Activated CD8-positive, alpha-beta memory T cell treated with anti-CD3 and anti-CD28 coated beads for 4 hours (primary cell): ENCODE measurements around the gene CDH11.

Experiments
- DNase-seq, 2 donors: peaks; one replicate each; pipeline ENCODE4 v3.0.0-alpha.2; 2020; ENCODE audit warnings: low read depth in 2 of 2

CDH11 gene

DNA sequence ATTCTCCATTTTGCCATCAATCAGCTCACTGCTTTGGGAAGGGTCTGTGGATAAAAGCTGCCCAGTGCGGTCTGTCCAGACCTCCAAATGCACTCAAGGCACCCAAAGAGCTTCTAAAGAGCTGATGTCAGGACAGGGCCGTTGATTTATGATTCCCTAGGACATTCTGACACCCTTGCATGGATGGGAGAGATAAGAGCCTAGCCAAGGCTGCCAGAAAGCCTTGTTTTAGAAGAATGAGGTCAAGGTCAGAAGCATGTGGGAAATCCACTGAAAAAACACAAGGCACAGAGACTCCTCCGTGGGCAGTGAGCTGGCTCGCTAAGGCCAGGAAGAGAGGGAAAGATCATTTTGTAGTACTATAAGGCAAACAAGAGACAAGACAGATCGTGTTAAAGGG lies 214.0 kb downstream of the CDH11 start:
- DNase-seq, result no peak

DNA sequence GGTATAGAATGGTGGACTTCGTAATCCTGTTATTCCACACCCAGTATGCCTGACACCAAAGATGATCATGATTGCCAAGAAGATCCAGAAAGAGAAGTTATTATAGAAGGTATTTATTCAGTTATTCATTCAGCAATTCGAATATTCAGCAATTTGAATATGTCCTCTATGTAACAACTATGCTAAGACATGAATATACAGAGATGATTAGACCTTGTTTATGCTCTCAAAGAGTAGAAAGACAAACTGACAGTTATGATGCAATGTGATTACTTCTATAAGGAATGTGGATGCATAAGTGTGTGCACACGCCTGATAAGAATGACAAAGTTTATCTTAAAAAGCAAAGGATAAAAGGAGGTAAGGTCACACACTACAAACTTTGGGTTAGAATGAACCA lies 218.1 kb downstream of the CDH11 start:
- DNase-seq, result no peak

DNA sequence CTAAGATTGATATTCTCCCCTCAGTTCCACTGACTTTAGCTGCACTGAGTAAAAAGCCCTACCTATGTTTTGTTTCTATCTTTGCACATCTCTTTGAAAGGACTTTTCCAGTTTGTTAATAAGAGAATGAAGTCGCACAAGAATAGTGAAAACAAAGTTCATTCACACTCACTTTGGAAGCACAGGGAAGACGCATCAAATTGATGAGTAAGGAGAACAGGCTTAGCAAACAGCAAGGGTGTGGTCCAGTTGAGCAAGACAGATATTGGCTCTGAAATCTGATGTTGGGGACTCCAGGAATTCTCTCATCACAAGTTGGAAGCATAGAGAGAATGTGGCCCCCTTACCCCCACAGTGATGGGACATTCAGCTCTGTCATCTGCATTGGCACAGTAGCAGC lies 221.3 kb downstream of the CDH11 start:
- DNase-seq, result no peak

DNA sequence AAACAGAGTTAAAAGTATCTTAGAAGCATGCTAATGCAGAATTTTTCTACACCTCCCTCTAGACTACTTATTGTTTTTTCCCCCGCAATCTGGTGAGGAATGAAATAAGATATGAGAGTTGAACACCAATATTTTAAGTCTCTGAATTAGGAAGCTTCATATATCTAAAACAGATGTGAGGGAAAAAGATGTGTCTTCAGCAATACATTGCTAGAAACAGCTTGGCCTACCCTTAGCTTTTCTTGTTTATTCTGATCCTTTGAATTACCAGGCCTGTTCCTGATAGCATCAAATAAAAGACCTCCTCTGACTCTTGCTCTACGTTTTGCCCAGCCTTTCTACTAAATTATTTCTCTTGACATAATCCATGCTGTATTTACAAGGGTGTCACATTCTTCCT lies 221.8 kb downstream of the CDH11 start:
- DNase-seq, result no peak

DNA sequence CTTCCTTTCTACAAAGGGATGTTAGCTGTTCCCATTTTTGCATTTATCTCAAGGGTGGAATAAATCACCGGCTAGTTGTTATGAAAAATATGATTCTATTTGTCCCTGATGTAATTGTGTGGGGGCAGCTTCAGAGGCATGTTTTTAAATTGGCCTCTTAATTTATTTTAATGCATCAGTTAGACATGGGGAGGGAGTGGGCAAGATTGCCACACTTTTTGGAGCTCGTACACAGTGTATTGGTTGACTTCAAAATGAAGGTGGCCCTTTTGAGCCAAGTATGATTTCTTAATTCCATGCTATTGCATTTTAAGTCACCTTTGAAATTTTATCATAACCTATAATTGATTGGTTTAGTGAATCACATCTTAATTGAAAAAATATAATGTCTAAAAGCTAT lies 223.7 kb downstream of the CDH11 start:
- no peak for DNase-seq
